Fibroblast of lung (primary cell): ENCODE results near the gene TMEM125. TPM values are rescaled to one million over a fixed set of nuclear protein-coding genes. Genes with fewer than 3 reads are reported as not detected.

Experiments
- DNase-seq, 2 donors: peaks; one replicate each; pipeline versions ENCODE4 v3.0.0 to v3.0.0-alpha.2; 2010; ENCODE audit warnings: low read depth in 2 of 2
- H2AFZ ChIP-seq: 2 replicates; pipeline ENCODE4 v1.5.1; 2012; ENCODE audit warnings: low read length, control low read depth, inconsistent platforms
- H3K27ac ChIP-seq: 2 replicates; pipeline ENCODE4 v1.5.1; 2011; ENCODE audit warnings: low read length, control low read depth; ENCODE audit not compliant: insufficient read depth
- H3K27me3 ChIP-seq: 2 replicates; pipeline ENCODE4 v1.5.1; 2011; ENCODE audit warnings: mild to moderate bottlenecking, low read length; ENCODE audit not compliant: control insufficient read depth, insufficient read depth
- H3K36me3 ChIP-seq: 2 replicates; pipeline ENCODE4 v1.5.1; 2011; ENCODE audit warnings: low read length; ENCODE audit not compliant: control insufficient read depth, insufficient read depth
- H3K4me1 ChIP-seq: 2 replicates; pipeline ENCODE4 v1.5.1; 2011; ENCODE audit warnings: low read length; ENCODE audit not compliant: control insufficient read depth, insufficient read depth; ENCODE audit errors: extremely low read depth
- H3K4me2 ChIP-seq: 2 replicates; pipeline ENCODE4 v1.5.1; 2011; ENCODE audit warnings: low read length, control low read depth; ENCODE audit not compliant: insufficient read depth; ENCODE audit errors: extremely low read depth
- H3K4me3 ChIP-seq, 4 experiments: fragments of 200-600 bp in 1 of 4; sonication (generic) in 1 of 4; replicated peaks in 1 of 4; 2 replicates each; pipeline ENCODE4 v1.5.1; 2011 to 2016; ENCODE audit warnings: low read length in 4 of 4, low read depth in 3 of 4, mild to moderate bottlenecking in 3 of 4, control low read depth in 2 of 4, inconsistent platforms in 1 of 4, mixed read lengths in 1 of 4; ENCODE audit not compliant: insufficient read depth in 1 of 4; ENCODE audit errors: control extremely low read depth in 1 of 4
- H3K79me2 ChIP-seq: 2 replicates; pipeline ENCODE4 v1.5.1; 2012; ENCODE audit warnings: mild to moderate bottlenecking, low read length, inconsistent platforms; ENCODE audit not compliant: control insufficient read depth, insufficient read depth
- H3K9ac ChIP-seq: 2 replicates; pipeline ENCODE4 v1.5.1; 2011; ENCODE audit warnings: mild to moderate bottlenecking, low read length, control low read depth; ENCODE audit not compliant: insufficient read depth
- H3K9me3 ChIP-seq: 2 replicates; pipeline ENCODE4 v1.5.1; 2012; ENCODE audit warnings: low read depth, low read length; ENCODE audit not compliant: control insufficient read depth, insufficient read depth
- H4K20me1 ChIP-seq: 2 replicates; pipeline ENCODE4 v1.5.1; 2011; ENCODE audit warnings: low read length; ENCODE audit not compliant: control insufficient read depth, insufficient read depth; ENCODE audit errors: extremely low read depth
- CTCF ChIP-seq, 2 donors: IDR thresholded peaks in 1 of 2; conservative IDR thresholded peaks in 1 of 2; 1 replicate in 1 of 2; 2 replicates in 1 of 2; pipeline ENCODE4 v1.5.1; 2011 to 2012; ENCODE audit warnings: low read length in 2 of 2, control low read depth in 1 of 2, inconsistent platforms in 1 of 2, low read depth in 1 of 2, mild to moderate bottlenecking in 1 of 2
- EZH2 ChIP-seq: IDR thresholded peaks from 2 replicates; pipeline ENCODE4 v1.5.1; 2012; ENCODE audit warnings: low read length, control low read depth, mild to moderate bottlenecking; ENCODE audit errors: missing control alignments
- polyA plus RNA-seq, 2 donors: library from polyadenylated mRNA; depleted of rRNA in 1 of 2; stranded (reverse) in 1 of 2; unstranded in 1 of 2; fragments of >200 nt; gene quantifications; 2 replicates each; pipeline ENCODE4 v1.2.1, GENCODE V29; 2011 to 2012; ENCODE audit warnings: missing spikeins in 1 of 2
- total RNA-seq: library from RNA; depleted of rRNA; stranded (reverse); fragments of >200 nt; gene quantifications from 2 replicates; pipeline ENCODE4 v1.2.1, GENCODE V29; 2014

The TMEM125 gene
- total and polyA plus RNA-seq, 2 donors (not counting 1 experiment from before 2014, with no cell fraction given): 0.03 TPM; not detected in 1

DNA sequence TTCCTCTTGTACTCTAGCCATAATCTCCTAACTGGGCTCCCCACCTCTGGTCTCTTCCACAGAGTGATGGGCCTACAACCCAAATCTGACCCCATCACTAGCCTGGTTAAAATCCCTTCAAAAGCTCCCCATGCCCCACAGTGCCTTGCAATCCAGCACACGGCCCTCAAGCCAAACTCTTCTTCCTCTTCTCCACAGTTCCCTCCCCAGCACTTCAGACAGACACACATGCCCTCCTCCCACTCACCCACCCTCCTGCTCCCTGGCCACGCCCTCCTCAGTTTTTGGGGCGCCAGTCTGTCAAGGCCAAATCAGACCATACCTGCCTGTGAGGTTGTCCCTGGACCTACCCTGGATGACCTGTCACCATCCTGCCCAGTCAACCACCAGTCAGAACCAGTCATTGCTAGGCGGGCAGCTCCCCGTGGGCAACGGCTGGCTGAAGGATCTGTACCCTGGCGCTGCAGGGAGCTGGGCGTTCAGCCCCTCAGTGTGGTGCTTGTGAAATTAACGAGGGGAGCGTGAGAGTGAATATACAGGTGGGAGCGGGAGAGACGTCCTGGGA, 14.8 kb downstream of the TMEM125 start:
- Histone ChIP-seq H2AFZ (no peak overlapping the region), H4K20me1 (no peaks in the 10 kb centered on the region), H3K9ac (no peak overlapping the region), H3K27me3 (peaks cover 12% of the 10 kb centered on the region), H3K36me3 (no peaks in the 10 kb centered on the region), H3K4me3 (no peak overlapping the region), H3K4me1 (no peaks in the 10 kb centered on the region), H3K9me3 (no peaks in the 10 kb centered on the region), H3K27ac (no peak overlapping the region), H3K4me2 (no peak overlapping the region), H3K79me2 (no peaks in the 10 kb centered on the region)
- no peak for TF ChIP-seq CTCF (conservative IDR thresholded peaks at IDR 0.05 in 1 of 2, IDR thresholded peaks at IDR 0.05 in 1 of 2; ENCODE audit: low read depth in 1 of 2, low read length in 2 of 2)
- no peak for TF ChIP-seq EZH2
- DNase-seq: no peak

DNA sequence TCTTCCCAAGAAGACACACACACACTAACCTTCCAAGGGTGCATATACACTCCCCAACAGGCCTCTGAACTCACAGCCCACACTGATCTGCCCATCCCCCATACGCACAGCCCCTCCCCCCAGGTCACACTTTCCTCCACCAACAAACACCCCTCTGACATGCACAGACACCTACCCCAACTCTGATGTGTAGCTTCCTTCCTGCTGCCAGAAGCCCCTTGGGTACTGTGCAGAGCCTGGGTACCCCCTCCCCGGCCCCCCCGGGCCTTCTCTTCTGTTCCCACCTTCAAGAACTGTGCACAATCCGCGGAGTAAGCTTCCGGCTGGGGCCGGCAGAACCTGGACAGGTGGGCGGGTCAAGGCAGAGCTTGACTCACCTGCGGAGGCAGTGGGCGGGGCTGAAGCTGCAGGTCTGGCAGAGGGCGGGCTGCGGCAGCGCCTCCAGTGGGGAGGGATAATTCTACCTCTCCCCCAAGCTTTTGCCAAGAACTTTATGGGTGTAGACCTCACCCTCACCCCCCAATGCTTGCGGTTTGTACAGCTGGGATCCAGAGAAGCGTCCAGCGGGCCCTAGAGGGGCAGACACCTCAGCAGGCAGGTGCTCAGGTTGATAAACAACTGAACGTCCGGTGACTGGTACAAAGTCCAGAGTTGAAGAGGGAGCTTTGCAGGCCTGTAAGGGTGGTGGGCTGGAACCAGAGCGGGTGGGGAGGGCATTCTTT, 15.6 kb downstream of the TMEM125 start, which contains the start of gene C1orf210:
Gene C1orf210 (minus strand): TSS at position 313 of the 722 bp plus-strand sequence. CDS start 2,311 bp downstream, outside the sequence.
- Histone ChIP-seq H4K20me1 (no peaks in the 10 kb centered on the region), H3K79me2 (no peaks in the 10 kb centered on the region), H3K27me3 (peaks cover 12% of the 10 kb centered on the region), H3K36me3 (no peaks in the 10 kb centered on the region), H3K27ac (no peak within 1 kb of the TSS), H2AFZ (no peak within 1 kb of the TSS), H3K9me3 (no peaks in the 10 kb centered on the region), H3K4me2 (no peak within 1 kb of the TSS), H3K9ac (no peak within 1 kb of the TSS), H3K4me1 (no peaks in the 10 kb centered on the region), H3K4me3 (no peak within 1 kb of the TSS)
- TF ChIP-seq CTCF (conservative IDR thresholded peaks at IDR 0.05 in 1 of 2, IDR thresholded peaks at IDR 0.05 in 1 of 2; ENCODE audit: low read depth in 1 of 2, low read length in 2 of 2): no peak
- TF ChIP-seq EZH2: no peak
- DNase-seq: no peak

- no peaks in the 10 kb centered on the region for H3K79me2 ChIP-seq
- no peak for DNase-seq
- TF ChIP-seq EZH2: no peak
- no peak for TF ChIP-seq CTCF (conservative IDR thresholded peaks at IDR 0.05 in 1 of 2, IDR thresholded peaks at IDR 0.05 in 1 of 2; ENCODE audit: low read depth in 1 of 2, low read length in 2 of 2)
Observed at GRCh38 chr1:43286115-43286514, 16.3 kb downstream of the TMEM125 start.

More at GRCh38 chr1:43286115-43286514, 16.3 kb downstream of the TMEM125 start:
- H3K4me3 ChIP-seq: no peak overlapping the region
- H3K9me3 ChIP-seq: no peaks in the 10 kb centered on the region
- peaks cover 12% of the 10 kb centered on the region for H3K27me3 ChIP-seq
- no peak overlapping the region for H3K27ac ChIP-seq
- no peaks in the 10 kb centered on the region for H3K36me3 ChIP-seq
- H4K20me1 ChIP-seq: no peaks in the 10 kb centered on the region
- no peak overlapping the region for H3K9ac ChIP-seq
- no peak overlapping the region for H3K4me2 ChIP-seq
- H2AFZ ChIP-seq: no peak overlapping the region
- no peaks in the 10 kb centered on the region for H3K4me1 ChIP-seq
